Epidermal melanocyte (primary cell): Measurements from ENCODE around the gene TGFBRAP1.

ENCODE experiments used
- DNase-seq: peaks from one replicate; pipeline ENCODE4 v3.0.0; 2011; ENCODE audit warnings: low spot score; ENCODE audit not compliant: insufficient read length

TGFBRAP1 gene

GRCh38 chr2:105239924-105240323, 89.6 kb downstream of the TGFBRAP1 start:
- DNase-seq, result peak; percentile 64

GRCh38 chr2:105238664-105239240, 90.8 kb downstream of the TGFBRAP1 start:
- DNase-seq, result no peak

GRCh38 chr2:105237045-105237765, 92.3 kb downstream of the TGFBRAP1 start:
- no peak for DNase-seq

- DNase-seq, result no peak
Observed at GRCh38 chr2:105236060-105236424, 93.5 kb downstream of the TGFBRAP1 start.

GRCh38 chr2:105235388-105236059, 94.0 kb downstream of the TGFBRAP1 start:
- DNase-seq, result no peak

GRCh38 chr2:105231232-105231619, 98.3 kb downstream of the TGFBRAP1 start:
- no peak for DNase-seq

- DNase-seq, result no peak
Observed at GRCh38 chr2:105224444-105224843, 105.1 kb downstream of the TGFBRAP1 start.

GRCh38 chr2:105220604-105221003, 108.9 kb downstream of the TGFBRAP1 start:
- no peak for DNase-seq

GRCh38 chr2:105215586-105216192, 113.8 kb downstream of the TGFBRAP1 start:
- no peak for DNase-seq
